EL (cell line): Measurements from ENCODE around the gene CCDC24.

Experiments used
- DNase-seq: peaks from one replicate; pipeline ENCODE4 v3.0.0-alpha.2; 2016

CCDC24 gene

DNA sequence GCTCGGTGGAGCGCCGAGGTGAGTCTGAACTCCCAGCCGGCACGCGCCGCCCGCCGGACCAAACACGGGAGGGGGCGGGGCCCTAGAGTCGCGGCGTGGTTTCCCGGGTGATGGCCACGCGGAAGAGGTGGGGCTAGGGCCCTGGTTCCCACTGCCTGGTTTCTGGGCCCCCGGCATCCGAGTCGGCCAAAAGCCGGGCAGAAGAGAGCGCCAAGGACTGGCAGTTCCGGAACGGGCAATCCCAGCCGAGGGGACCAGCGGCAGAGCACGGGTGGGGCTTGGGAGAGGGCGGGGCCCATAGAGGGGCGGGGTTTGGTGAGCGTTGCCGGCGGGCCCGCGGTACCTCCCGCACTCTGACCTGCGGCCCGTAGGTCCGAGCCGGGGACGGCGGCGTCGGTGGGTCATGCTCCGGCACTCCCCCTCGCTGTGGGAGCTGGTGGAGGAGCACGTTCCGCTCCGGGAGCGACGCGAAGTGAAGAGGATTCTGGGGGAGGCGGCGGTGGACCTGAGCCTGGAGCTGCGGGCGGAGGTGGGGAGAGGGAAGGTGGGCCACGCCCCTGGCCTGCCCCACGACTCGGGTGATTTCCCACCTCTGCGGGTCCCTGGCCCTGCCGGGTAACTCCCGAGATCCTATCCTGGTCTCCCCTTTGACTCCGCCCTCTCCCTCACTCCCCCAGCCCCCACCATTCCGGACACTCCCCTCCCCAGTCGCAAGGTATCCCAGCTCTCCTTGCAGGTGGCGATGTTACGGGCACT lies at the start of gene CCDC24:
CCDC24 (plus strand) TSS at position 124 of the 756 bp plus-strand sequence; CDS start at position 404, 280 bp downstream.
- DNase-seq = peak; percentile 92

DNA sequence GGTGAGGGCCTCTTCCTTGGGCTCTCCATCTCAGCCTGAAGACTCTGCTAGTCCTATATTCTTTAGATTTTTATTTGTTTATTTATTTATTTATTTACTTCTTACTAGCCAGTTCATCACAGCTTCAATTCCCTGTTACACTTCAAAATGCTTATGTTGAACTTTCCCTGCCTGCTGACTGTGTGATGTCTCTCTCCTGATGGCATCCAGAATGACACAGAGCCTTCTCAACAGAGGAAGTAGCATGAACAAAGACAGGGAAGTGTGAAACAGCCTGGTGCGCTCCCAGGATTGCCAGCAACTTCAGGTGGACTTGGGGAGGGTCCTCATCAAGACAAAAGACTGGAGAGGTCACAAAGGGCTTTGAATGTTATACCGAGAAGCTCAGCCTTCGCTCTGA lies 49.0 kb upstream of the CCDC24 start:
- no peak for DNase-seq

DNA sequence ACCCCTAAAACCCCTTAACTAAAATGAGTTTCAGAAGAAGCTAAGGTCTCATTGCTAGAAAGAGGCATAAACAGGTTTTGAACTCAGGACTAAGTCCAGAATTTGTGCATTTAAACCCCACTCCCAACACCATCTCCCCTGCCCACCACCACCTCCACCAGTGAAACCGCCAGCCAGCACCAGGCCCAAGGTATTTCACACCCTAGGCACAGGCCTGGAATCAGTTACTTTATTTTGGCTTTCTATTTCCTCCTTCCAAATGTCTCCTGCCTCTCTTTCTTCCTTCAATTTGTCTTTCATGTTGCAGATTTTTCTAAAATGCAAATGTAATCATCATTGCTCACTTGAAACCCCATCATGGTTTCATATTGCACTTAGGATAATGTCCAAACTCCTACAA lies 46.5 kb upstream of the CCDC24 start:
- no peak for DNase-seq

DNA sequence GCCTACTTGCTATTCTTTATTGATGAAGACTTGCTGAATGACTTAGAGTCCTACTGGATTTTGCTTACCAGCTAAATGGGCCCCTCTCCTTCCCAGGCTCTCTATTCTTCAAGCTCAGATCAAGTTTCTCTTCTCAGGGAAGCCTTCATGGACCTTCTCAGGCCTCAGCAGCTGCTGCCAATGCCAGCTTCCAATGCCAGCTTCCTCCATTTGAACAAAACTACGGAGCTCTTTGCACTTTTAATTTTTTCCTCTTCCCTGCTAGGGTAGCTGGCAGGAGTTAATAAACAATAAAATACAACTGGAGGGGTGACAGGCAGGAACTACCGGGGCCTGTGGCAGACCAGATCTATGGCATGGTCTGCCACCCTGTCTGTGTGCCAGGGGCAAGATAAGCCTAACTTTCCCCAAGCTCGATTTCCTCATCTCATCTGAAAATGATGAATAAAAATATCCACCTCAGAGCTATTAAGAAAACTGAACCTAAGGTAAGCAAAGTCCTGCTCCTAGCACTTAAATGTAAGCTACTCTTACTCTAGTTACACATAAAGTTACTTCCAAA lies 45.6 kb upstream of the CCDC24 start:
- no peak for DNase-seq

DNA sequence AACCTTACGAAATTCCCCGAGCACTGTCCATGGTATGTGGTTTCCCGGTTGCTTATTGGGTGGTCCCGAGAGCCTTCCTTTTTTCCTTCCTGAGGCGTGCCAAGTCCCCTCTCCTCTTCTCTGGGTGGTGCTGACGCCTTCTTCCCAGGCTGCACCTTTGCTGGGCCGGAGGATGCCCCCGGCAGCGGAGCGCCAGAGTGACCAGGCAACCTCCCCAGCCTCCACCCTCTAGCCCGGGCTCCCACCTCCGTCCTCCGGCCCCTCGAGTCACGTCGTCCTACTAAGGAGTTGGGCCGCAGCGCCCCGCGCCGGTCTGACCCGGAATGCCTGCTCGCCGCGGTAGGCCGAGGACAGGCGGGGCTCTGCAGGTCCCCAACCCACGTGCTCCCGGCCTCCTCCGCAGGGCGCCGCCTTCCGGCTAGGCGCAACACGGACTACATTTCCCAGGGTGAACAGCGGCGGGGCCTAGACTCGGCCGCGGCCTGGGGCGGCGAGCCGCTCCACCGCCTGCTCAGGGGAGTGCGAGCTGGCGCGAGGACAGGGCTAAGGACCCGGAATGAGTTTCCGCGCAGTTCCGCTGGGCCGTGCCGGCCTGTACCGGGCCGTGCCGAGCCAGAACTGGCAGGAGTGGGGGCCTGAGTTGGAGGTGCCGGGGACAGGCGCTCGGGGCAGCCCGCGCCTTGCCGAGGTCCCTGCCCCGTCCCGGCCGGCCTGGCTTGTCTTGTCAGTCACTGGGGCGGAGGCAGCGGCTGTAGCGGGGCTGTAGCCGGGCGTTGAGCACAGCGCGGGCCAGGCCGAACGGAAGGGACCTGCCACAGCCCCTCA lies 45.0 kb upstream of the CCDC24 start, which contains the start of gene IPO13:
IPO13 (plus strand) TSS at position 715 of the 825 bp plus-strand sequence. CDS start 651 bp downstream, outside the sequence.
- DNase-seq = peak; percentile 97

DNA sequence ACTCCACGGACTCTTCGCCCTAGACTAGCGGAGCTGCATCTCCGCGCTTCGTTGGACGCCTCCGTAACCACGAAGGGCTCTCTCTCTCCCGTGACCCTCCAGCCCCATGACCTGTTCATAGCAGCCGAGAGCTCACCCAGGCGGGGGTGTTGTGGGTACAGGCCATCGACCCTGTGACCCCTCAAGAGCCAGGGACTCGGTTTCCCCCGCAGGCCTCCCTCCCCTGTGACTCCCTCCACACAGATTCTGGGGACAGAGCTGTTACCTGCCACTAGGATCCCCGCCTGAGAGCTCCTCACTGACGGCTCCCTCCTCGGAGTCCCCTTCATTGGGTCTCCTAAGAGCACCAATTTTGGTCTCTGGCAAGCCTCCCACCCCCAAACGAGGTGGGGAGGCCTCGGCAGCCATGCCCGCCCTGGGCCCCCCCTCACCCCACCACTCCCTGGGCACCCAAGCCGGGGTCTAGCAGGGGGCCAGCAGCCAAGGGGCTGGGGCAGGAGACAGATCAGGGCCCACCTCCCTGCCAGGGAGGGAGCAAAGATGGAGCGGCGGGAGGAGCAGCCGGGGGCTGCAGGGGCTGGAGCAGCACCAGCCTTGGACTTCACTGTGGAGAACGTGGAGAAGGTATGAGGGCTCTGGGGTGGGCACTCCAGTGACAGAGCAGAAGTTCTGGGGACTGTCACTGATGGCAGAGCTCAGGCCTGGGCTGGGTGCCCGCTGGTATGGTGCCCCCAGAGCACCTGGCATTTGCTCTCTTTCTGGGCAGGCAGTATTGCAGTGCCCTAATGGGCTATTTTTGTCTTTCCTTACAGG lies 44.1 kb upstream of the CCDC24 start:
- no peak for DNase-seq

DNA sequence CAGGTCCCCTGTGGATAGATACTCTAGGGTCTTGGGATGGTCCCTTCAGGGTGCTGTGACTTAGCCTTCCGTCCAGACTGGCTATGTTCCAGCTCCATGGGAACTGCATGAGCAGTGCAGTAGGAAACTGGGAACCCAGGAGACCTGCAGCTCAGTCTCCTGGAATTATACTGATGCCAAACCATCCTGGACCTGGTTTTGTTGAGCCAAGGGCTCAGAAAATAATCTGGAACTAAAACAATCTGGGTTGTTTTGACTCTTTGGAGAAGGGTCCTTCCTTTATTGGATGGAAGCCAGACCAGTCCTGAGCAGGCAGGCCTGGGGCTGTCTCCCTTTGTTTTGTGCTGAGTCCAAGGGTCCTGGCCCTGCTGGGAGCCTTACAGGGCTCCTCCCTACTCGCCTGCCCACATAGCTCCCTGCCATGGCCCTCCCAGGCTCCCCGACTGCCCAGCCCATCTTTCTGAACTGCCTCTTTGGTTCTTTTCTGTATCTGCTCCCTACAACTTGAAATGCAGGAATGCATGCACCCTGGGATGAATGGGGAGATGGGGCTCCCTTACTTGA lies 43.4 kb upstream of the CCDC24 start:
- no peak for DNase-seq

DNA sequence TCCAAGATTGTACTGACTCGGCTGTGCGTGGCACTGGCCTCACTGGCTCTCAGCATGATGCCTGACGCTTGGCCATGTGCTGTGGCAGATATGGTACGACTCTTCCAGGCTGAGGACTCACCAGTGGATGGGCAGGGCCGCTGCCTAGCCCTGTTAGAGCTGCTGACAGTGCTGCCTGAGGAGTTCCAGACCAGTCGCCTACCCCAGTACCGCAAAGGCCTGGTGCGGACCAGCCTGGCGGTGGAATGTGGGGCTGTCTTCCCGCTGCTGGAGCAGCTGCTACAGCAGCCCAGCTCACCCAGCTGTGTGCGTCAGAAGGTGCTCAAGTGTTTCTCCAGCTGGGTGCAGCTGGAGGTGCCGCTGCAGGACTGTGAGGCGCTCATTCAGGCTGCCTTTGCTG lies 41.7 kb upstream of the CCDC24 start:
- DNase-seq = no peak

DNA sequence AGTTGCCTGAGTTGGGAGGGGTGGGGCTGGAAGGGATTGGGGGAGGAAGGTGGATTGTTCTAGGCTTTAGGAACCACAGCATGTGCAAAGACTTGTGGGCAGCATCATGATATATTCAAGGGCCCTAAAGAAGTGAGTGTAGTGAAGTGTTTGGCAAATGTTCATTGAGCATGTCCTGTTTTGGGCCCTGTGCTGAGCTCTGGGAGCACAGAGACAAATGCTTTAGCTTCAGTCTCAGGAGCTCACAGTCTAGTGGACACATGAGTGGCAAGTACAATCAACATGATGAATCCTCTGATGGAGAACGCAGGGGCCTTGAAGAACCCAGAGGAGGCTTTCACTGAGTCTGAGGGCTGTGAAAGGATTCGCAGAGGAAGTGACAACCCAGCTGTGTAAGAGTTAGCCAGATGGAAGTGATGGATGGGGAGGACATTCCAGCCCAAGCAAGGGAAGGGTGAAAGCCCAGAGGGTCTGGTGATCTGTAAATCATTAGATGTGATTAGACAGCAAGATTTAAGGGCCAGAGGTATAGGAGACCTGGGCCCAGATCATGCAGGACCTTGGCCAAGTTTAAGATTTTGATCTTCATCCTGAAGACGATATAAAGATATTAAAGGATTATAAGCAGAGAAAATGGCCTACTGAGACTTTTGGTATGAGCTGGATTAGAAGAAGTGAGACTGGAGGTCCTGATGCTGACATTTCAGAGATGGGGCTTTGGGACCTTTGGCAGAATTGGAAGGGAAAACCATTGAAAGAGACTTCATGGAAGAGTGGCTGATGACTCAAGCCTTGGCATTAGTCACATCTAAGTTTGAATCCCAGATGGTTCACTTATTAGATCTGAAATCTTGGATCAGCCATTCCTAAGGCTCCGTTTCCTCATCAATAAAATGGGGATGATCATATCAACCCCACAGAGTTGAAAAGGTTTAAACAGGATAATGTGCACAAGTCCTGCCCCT lies 40.1 kb upstream of the CCDC24 start:
- DNase-seq = no peak

DNA sequence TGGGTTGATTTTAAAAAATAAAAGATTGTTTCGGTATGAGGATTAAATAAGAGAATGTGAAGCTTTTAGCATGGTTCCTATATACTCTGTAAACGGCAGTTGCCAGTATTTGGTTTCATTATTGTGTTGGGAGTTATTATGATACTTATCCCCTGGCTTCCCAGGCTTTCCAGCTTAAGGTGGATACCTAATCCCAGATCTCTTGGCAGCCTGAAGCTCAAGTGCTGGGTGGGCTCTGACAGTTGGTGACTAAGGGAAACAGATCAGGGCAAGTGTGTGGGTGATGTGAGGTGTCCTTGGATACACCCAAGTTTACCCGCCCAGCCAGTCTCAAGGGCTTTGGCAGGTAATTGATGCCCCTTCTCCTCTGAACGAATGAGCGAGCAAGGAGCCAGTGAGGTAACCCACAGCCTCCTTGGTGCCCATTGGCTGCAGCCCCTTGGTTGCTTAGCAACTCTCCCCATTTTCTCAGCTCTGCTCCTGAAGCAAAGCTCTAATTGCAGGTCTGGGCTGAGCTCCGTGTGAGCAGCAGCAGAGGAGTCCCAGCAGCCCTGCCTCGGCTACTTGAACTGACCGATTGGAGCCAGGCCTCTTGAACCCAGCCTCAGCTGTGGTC lies 38.6 kb upstream of the CCDC24 start:
- DNase-seq = no peak

DNA sequence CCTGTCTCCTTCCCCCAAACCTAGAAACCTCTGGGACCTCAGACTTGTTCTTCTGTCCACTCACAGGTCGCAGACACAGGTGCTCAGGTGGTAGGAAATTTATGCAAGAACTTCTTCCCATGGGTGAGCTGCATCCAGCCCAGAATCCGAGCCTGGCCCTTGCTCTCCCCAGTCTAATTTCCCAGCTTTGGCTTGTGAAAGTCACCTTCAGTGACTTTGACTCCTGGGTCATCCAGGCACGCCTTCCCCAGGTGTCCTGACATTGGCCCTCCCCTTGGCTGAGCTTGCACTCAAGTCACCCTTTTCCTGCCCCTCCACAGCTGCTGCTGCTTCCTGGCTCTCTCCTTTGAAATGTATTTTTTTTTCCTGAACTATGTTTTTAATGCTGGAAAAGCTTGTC lies 38.0 kb upstream of the CCDC24 start:
- DNase-seq = no peak

DNA sequence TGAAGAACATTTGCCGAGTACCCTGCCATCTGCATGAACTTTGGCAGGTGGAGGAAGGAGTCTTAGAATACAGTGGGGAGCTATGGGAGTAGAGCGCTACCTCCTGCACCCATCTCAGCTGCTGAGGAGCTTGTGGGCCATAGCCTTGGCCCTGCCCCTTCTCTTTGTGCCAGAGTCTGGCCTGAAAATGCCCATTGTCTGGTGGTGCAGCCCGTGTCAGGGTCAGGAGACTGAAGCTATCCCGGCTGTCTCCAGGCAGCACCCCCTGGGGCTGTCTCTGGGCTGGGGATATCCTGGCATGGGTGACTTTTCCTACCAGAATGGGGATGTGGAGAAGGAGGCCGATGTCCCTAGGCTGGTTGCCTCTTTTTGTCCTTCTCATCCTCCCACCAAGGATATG lies 37.4 kb upstream of the CCDC24 start:
- no peak for DNase-seq

DNA sequence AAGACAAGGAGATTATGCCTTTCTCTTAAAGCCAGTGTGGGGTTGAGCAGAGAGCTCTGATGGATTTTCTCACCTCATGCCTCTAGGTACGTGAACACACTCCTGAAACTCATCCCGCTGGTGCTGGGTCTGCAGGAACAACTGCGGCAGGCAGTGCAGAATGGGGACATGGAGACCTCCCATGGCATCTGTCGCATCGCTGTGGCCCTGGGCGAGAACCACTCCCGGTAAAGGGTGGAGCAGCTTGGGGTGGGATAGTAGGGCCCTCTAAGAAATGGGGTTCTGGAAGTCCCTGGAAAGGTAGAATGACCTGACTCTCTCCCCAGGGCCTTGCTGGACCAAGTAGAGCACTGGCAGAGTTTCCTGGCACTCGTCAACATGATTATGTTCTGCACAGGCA lies 35.2 kb upstream of the CCDC24 start:
- DNase-seq = no peak

DNA sequence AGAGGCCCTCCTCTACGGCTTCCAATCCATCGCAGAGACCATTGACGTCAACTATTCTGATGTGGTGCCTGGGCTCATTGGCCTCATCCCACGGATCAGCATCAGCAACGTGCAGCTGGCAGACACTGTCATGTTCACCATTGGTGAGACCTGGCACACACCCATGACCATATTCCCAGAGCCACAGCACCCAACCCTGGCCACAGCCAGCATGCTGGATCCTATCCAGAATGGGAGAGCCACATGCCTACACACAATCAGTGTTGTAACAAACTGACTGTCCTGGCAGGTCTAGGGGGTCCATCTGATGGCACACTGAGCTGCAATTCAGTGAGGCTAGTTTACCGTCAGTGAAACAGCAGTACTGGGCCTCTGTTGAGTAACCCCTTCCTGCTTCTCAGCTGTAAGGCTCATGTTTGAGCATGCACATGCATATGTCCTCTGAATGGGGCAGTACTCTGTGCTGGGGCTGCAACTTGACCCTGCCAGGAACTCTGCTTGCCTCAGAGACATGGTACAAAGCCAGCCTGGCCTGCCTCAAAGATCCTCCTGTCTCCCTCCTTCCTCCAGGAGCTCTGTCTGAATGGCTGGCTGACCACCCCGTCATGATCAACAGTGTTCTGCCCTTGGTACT lies 33.9 kb upstream of the CCDC24 start:
- no peak for DNase-seq

DNA sequence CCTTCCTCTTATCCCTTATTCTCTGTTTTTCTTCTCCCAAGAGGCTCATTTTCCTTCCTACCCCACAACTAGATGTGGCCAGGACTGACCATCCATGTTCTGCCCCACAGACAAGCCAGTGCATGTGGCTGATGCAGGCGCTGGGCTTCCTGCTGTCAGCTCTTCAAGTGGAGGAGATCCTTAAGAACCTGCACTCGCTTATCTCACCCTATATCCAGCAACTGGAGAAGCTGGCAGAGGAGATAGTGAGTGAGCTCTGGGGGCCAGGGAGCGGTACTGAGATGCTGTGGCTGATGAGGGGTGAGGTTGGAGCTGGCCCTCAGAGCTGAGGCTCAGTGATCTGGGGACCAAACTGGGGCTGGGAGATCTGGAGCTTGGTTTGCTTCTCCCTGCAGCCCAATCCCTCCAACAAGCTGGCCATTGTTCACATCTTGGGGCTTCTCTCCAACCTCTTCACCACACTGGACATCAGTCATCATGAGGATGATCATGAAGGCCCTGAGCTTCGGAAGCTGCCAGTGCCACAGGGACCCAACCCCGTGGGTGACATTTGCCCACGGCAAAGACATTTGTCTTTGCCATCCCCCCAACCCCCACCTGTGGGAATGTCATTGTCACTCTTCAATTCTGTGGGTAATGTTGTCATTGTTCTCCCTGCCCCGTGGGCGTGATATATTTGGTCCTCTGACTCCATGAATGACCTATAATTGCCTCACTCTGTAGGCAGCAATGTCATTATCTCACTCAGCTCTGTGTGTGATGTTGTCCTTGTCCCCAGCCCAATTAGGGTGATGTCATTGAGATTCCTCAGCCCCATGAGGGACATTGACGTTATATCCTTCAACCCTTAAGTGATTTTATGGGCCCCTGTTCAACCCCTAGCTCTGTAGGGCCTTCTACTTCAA lies 32.8 kb upstream of the CCDC24 start:
- no peak for DNase-seq

DNA sequence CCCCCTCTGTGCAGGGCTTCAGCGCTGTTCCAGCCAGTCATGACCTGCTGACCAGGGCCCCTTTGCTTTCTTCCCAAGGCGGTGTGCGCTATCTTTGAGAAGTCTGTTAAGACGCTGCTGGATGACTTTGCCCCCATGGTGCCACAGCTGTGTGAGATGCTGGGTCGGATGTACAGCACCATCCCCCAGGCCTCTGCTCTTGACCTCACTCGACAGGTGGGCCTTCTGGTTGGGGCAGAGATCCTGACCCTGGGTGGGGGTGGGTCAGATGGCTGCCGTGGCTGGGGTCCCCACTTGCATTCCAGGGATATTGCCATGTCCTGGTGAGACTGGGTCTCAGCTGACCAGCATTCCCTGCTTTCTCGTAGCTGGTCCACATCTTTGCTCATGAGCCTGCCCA lies 30.6 kb upstream of the CCDC24 start:
- no peak for DNase-seq

DNA sequence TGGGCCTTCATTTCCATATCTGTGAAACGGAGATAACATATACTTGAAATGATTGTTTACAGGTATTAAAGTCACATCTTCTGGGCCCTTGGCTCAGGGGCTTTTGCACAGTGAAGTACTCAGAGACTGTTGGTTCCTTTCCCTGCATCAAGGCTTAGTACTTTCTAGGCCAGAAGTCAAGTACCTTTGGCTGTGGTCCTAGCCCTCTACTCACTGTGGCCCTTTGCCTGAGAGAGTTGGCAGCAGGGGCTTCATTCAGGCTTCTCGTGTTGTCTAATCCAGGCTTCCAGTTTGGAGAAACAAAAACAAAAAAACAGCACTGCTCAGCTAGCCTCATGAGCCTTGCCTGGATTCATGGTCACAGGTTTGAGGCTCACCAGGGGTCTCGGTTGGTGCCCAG lies 29.7 kb upstream of the CCDC24 start:
- no peak for DNase-seq

DNA sequence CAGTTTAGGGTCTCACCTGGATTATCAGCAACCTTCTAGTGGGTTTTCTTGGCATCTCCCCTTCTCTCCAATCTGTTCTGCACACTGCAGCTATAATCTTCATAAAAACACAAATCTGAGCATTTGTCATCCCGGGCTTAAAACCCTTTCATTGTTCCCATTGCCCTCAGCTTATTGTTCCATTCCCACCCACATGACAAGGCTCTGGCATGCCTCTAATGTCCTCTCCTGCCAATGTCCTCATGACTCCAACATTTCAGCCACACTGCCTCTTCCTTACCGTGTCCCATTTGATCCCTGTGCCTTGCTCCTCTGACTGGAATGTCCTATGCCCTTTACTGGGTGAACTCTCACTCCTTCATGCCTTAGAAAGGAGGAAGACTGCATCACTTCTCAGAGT lies 29.1 kb upstream of the CCDC24 start:
- no peak for DNase-seq

DNA sequence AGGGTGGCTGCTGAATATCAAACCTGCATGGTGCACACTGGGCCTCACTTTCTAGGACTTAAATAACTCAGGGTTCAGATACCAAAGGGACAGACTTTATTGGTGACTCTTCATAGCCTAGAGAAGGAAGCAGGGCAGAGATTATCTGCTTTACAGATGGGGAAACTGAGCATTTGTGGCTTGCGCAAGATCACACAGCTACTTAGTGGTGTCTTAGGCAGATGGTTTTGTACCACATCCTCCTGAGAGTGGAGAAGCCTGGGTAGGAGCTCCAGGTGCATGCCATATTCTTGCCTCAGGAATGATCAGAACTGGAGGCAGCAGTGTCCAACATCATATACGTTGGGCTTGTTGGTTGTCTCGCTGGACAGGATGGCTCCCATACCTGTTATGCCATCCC lies 28.4 kb upstream of the CCDC24 start:
- DNase-seq = no peak
